Measurements from ENCODE around the gene GCNT2. TPM values are rescaled to one million over a fixed set of nuclear protein-coding genes. Genes with fewer than 3 reads are reported as not detected.

The GCNT2 gene
- total RNA-seq, 1 donor from 2014 or later: 13.2 TPM

GRCh38 chr6:10588562-10589428 is 67.6 kb downstream of the GCNT2 start:
- H3K36me3 Mint-ChIP-seq (ENCODE audit: unreplicated experiment): no peaks in the 10 kb centered on the region

GRCh38 chr6:10589429-10589727 is 68.2 kb downstream of the GCNT2 start:
- H3K4me3 Mint-ChIP-seq (ENCODE audit: unreplicated experiment): no peak overlapping the region
- H3K4me1 Mint-ChIP-seq (ENCODE audit: low read depth, unreplicated experiment): peaks cover 19% of the 10 kb centered on the region
- H3K36me3 Mint-ChIP-seq (ENCODE audit: unreplicated experiment): no peaks in the 10 kb centered on the region
- TF ChIP-seq, protein P1, sequence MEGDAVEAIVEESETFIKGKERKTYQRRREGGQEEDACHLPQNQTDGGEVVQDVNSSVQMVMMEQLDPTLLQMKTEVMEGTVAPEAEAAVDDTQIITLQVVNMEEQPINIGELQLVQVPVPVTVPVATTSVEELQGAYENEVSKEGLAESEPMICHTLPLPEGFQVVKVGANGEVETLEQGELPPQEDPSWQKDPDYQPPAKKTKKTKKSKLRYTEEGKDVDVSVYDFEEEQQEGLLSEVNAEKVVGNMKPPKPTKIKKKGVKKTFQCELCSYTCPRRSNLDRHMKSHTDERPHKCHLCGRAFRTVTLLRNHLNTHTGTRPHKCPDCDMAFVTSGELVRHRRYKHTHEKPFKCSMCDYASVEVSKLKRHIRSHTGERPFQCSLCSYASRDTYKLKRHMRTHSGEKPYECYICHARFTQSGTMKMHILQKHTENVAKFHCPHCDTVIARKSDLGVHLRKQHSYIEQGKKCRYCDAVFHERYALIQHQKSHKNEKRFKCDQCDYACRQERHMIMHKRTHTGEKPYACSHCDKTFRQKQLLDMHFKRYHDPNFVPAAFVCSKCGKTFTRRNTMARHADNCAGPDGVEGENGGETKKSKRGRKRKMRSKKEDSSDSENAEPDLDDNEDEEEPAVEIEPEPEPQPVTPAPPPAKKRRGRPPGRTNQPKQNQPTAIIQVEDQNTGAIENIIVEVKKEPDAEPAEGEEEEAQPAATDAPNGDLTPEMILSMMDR (IDR thresholded peaks at IDR 0.05; ENCODE audit: partially characterized antibody, unreplicated experiment): no peak
- H3K27ac Mint-ChIP-seq (ENCODE audit: unreplicated experiment): no peak overlapping the region
- no peak for DNase-seq
- H3K27me3 Mint-ChIP-seq (ENCODE audit: unreplicated experiment): no peaks in the 10 kb centered on the region
- H3K9me3 Mint-ChIP-seq (ENCODE audit: unreplicated experiment): peaks cover 6% of the 10 kb centered on the region

More at GRCh38 chr6:10588562-10589428, 67.6 kb downstream of the GCNT2 start:
- no peak for DNase-seq
- Mint-ChIP-seq H3K9me3 (ENCODE audit: unreplicated experiment) (peaks cover 6% of the 10 kb centered on the region), H3K27me3 (ENCODE audit: unreplicated experiment) (no peaks in the 10 kb centered on the region), H3K4me1 (ENCODE audit: low read depth, unreplicated experiment) (peaks cover 25% of the 10 kb centered on the region), H3K4me3 (ENCODE audit: unreplicated experiment) (no peak overlapping the region), H3K27ac (ENCODE audit: unreplicated experiment) (no peak overlapping the region)
- TF ChIP-seq, protein P1 (IDR thresholded peaks at IDR 0.05; ENCODE audit: partially characterized antibody, unreplicated experiment): no peak

- no peak for DNase-seq
- Mint-ChIP-seq H3K27me3 (ENCODE audit: unreplicated experiment) (no peaks in the 10 kb centered on the region), H3K9me3 (ENCODE audit: unreplicated experiment) (peaks cover 6% of the 10 kb centered on the region), H3K4me1 (ENCODE audit: low read depth, unreplicated experiment) (peaks cover 14% of the 10 kb centered on the region), H3K27ac (ENCODE audit: unreplicated experiment) (no peak overlapping the region), H3K4me3 (ENCODE audit: unreplicated experiment) (no peak overlapping the region), H3K36me3 (ENCODE audit: unreplicated experiment) (no peaks in the 10 kb centered on the region)
- TF ChIP-seq, protein P1 (IDR thresholded peaks at IDR 0.05; ENCODE audit: partially characterized antibody, unreplicated experiment): no peak
These were observed 68.8 kb downstream of the GCNT2 start for GRCh38 chr6:10589983-10590382.

GRCh38 chr6:10591422-10592160 is 70.4 kb downstream of the GCNT2 start:
- Mint-ChIP-seq H3K36me3 (ENCODE audit: unreplicated experiment) (no peaks in the 10 kb centered on the region), H3K27ac (ENCODE audit: unreplicated experiment) (no peak overlapping the region), H3K27me3 (ENCODE audit: unreplicated experiment) (no peaks in the 10 kb centered on the region), H3K4me1 (ENCODE audit: low read depth, unreplicated experiment) (no peaks in the 10 kb centered on the region), H3K4me3 (ENCODE audit: unreplicated experiment) (no peak overlapping the region), H3K9me3 (ENCODE audit: unreplicated experiment) (no peaks in the 10 kb centered on the region)
- no peak for DNase-seq
- TF ChIP-seq, protein P1 (IDR thresholded peaks at IDR 0.05; ENCODE audit: partially characterized antibody, unreplicated experiment): no peak

Measured in glutamatergic neuron (in vitro differentiated cells).